Tibial nerve (tissue), 4 donors: ENCODE data around the gene GPR146. TPM values are rescaled to one million over a fixed set of nuclear protein-coding genes. Genes with fewer than 3 reads are reported as not detected.

Experiments used
- DNase-seq, 2 donors: peaks; one replicate each; pipeline ENCODE4 v3.0.0-alpha.2; 2019; ENCODE audit warnings: low spot score in 2 of 2
- H3K27ac ChIP-seq, 4 donors: fragments of 200-600 bp; sonication (generic) in 3 of 4; one replicate each; pipeline ENCODE4 v1.5.1; 2017 to 2019; ENCODE audit warnings: mild to moderate bottlenecking in 1 of 4
- H3K27me3 ChIP-seq, 2 donors: fragments of 200-600 bp; sonication (generic) in 1 of 2; one replicate each; pipeline versions ENCODE4 v1.5.1 to v1.6.0; 2017 to 2019
- H3K36me3 ChIP-seq, 3 donors: fragments of 200-600 bp; sonication (generic); one replicate each; pipeline ENCODE4 v1.5.1; 2018 to 2019
- H3K4me1 ChIP-seq, 4 donors: fragments of 200-600 bp; sonication (generic) in 3 of 4; one replicate each; pipeline ENCODE4 v1.5.1; 2017 to 2019
- H3K4me3 ChIP-seq, 4 donors: fragments of 200-600 bp; sonication (generic) in 3 of 4; one replicate each; pipeline ENCODE4 v1.5.1; 2017 to 2019; ENCODE audit warnings: mild to moderate bottlenecking in 1 of 4, moderate library complexity in 1 of 4
- H3K9me3 ChIP-seq, 4 donors: fragments of 200-600 bp; sonication (generic) in 3 of 4; one replicate each; pipeline ENCODE4 v1.5.1; 2017 to 2019
- EP300 ChIP-seq, 2 donors: sonication (generic); formaldehyde crosslinking; IDR thresholded peaks; one replicate each; pipeline ENCODE4 v1.6.1; 2017; ENCODE audit warnings: antibody characterized with exemption in 2 of 2, mild to moderate bottlenecking in 1 of 2
- POLR2A ChIP-seq, 2 donors: fragments of 450-650 bp; IDR thresholded peaks; one replicate each; pipeline ENCODE4 v1.6.1; 2017; ENCODE audit warnings: antibody characterized with exemption in 2 of 2, mild to moderate bottlenecking in 2 of 2, moderate library complexity in 2 of 2
- WGBS, 2 donors: methylation state at CpG; one replicate each; pipeline ENCODE4 v1.1.5; 2018; 5-methylcytosine and 5-hydroxymethylcytosine counted together
- total RNA-seq, 4 donors: library from RNA; depleted of rRNA; stranded (reverse); fragments of >200 nt; gene quantifications; one replicate each; pipeline ENCODE4 v1.1.0, GENCODE V29; 2016
- TF ChIP-seq, protein P1 (sequence below), 5 experiments: fragments of 200-600 bp in 3 of 5; fragments of 450-650 bp in 2 of 5; sonication (generic) in 3 of 5; IDR thresholded peaks; one replicate each; pipeline ENCODE4 v1.5.1; 2016 to 2019; ENCODE audit warnings: antibody characterized with exemption in 5 of 5, mild to moderate bottlenecking in 3 of 5, moderate library complexity in 2 of 5

GPR146 gene
- total RNA-seq, 4 donors from 2014 or later: 27.8 to 91.8 (median 59.1) TPM

DNA sequence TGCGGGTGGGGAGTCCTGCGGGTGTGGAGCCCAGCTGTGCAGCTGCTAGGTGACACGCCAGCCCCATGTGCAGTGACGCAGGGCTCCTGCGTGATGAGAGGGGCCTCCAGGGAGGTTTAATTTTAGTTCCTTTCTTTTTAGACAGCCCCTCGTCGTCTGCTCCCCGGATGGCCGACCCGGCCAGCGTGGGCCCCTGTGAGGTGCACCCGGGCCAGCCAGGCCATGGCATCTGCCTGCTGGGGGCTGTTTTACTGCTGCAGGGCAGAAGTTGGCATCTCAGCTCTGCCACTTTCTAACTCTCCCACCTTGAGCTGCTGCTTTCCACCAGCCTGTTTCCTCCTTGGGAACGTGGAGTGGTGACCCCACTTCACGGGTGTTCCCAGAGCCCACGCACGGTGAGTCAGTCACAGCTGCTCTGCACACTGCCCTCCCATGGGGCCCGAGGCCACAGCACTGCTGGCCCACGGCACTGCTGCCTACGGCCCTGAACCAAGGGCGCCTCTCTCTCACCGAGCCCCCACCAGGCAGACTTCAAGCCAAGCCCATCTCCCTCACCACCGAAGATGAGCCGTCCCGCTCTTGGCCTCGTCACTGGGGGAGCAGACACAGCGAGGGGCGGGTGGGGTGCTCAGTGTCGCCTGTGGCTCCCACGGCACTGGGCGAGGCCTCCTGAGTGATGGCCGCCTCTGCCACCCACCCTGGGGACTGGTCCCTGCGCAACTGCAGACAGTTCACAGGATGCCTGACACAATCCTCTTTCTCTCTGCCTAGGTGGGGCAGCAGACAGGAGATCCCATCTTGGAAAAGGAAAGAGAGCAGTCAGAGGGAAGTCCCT lies 40.1 kb upstream of the GPR146 start:
- H3K4me3 ChIP-seq: no peak overlapping the region
- H3K9me3 ChIP-seq: no peaks in the 10 kb centered on the region
- peaks cover 0 to 30% (median 2%) of the 10 kb centered on the region in 4 donors for H3K4me1 ChIP-seq
- no peaks in the 10 kb centered on the region for H3K27me3 ChIP-seq
- 77 to 80% methylated on average over 26 to 32 of the region's 32 CpGs for WGBS, 2 donors
- H3K36me3 ChIP-seq: peaks cover 0 to 56% (median 0%) of the 10 kb centered on the region in 3 donors
- DNase-seq: no peak
- no peak for TF ChIP-seq POLR2A (IDR thresholded peaks at IDR 0.05)
- TF ChIP-seq EP300 (IDR thresholded peaks at IDR 0.05): no peak
- TF ChIP-seq, protein P1, sequence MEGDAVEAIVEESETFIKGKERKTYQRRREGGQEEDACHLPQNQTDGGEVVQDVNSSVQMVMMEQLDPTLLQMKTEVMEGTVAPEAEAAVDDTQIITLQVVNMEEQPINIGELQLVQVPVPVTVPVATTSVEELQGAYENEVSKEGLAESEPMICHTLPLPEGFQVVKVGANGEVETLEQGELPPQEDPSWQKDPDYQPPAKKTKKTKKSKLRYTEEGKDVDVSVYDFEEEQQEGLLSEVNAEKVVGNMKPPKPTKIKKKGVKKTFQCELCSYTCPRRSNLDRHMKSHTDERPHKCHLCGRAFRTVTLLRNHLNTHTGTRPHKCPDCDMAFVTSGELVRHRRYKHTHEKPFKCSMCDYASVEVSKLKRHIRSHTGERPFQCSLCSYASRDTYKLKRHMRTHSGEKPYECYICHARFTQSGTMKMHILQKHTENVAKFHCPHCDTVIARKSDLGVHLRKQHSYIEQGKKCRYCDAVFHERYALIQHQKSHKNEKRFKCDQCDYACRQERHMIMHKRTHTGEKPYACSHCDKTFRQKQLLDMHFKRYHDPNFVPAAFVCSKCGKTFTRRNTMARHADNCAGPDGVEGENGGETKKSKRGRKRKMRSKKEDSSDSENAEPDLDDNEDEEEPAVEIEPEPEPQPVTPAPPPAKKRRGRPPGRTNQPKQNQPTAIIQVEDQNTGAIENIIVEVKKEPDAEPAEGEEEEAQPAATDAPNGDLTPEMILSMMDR (IDR thresholded peaks at IDR 0.05): no peak
- H3K27ac ChIP-seq: peak overlapping the region in 3 of 4 donors; percentile 34 to 50 (median 48)

DNA sequence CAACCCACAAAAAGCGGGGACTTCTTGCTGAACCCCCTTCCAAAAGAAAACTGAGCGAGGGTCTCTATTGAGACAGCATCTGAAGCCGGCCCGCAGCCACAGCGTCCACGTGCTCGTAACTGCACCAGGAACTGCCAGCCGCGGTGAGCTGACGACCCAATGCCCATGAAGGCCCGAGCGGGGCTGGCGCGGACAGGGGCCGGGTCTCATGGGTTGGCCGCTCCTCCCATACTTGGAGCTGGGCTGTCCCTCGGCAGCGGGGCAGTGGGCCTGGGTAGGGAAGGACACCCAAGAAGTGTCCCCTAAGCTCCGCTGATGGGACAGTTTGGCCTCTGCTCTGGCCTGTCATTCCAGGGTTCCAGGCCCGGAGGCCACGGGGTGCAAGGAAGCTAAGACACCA lies 39.0 kb upstream of the GPR146 start:
- no peaks in the 10 kb centered on the region for H3K9me3 ChIP-seq
- H3K4me1 ChIP-seq: peaks cover 0 to 23% (median under 1%) of the 10 kb centered on the region in 4 donors
- peaks cover 0 to 57% (median 0%) of the 10 kb centered on the region in 3 donors for H3K36me3 ChIP-seq
- peak overlapping the region in 1 of 4 donors; percentile 48 for H3K27ac ChIP-seq
- no peak for DNase-seq
- H3K27me3 ChIP-seq: no peaks in the 10 kb centered on the region
- TF ChIP-seq, protein P1 (IDR thresholded peaks at IDR 0.05): no peak
- TF ChIP-seq POLR2A (IDR thresholded peaks at IDR 0.05) (no peak), EP300 (IDR thresholded peaks at IDR 0.05) (no peak)
- 91 to 96% methylated on average over 15 to 16 of the region's 21 CpGs for WGBS, 2 donors
- no peak overlapping the region for H3K4me3 ChIP-seq

DNA sequence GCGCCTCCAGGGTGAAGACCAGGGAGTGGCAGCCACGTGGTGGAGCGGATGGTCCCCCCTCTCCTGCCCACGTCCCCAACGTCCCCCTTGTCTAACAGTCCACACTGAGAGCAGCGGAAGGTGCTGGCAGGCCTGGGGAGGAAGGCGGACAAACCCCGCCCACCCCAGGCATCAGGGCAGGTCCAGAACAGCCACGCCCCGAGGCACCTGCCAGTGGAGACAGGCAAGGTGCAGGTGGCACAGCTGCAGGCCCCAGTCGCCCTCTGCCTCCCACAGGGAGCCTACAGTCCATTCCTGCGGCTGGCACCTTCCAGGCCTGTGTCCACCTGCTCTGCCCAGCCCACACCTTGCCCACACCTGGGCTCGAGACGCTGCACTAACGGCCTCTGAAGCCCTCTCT lies 36.4 kb upstream of the GPR146 start:
- 93 to 95% methylated on average over 8 to 10 of the region's 15 CpGs for WGBS, 2 donors
- H3K36me3 ChIP-seq: peaks cover 0 to 56% (median 0%) of the 10 kb centered on the region in 3 donors

DNA sequence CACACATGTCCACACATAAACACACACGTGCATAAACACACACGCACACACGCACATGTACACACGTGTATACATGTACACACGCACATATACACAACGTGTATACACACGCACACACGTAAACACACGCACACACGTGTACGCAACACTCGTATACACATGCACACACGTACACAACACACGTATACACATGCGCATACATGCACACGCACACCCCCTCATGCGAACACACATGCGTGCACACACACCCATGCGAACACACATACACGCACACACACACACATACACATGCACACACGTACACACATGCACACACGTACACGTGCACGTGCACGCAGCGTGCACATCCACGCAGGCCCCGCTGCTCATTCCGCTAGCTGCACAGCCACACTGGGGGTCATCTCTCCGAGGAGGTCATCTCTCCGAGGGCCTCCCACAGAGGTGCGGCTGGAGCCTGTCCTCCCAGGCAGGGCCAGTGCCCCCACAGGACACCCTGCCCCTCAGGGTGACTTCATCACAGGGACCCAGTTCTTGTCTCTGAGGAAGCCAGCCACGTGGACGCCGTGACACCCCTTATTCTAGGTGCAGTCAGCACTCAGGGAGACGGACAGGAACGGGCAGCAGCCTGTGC lies 35.5 kb upstream of the GPR146 start:
- 93 to 94% methylated on average over 32 to 35 of the region's 37 CpGs for WGBS, 2 donors
- no peak for DNase-seq
- Histone ChIP-seq H3K4me3 (no peak overlapping the region), H3K9me3 (no peaks in the 10 kb centered on the region), H3K27ac (no peak overlapping the region), H3K36me3 (peaks cover 0 to 56% (median 0%) of the 10 kb centered on the region in 3 donors), H3K27me3 (no peaks in the 10 kb centered on the region), H3K4me1 (peaks cover 0 to 45% (median 7%) of the 10 kb centered on the region in 4 donors)
- TF ChIP-seq EP300 (IDR thresholded peaks at IDR 0.05) (no peak), POLR2A (IDR thresholded peaks at IDR 0.05) (no peak)
- TF ChIP-seq, protein P1 (IDR thresholded peaks at IDR 0.05): no peak

More for the DNA sequence above, 36.4 kb upstream of the GPR146 start:
- no peak for DNase-seq
- TF ChIP-seq POLR2A (IDR thresholded peaks at IDR 0.05): no peak
- no peak for TF ChIP-seq EP300 (IDR thresholded peaks at IDR 0.05)
- TF ChIP-seq, protein P1 (IDR thresholded peaks at IDR 0.05): no peak
- Histone ChIP-seq H3K4me3 (no peak overlapping the region), H3K27ac (no peak overlapping the region), H3K9me3 (no peaks in the 10 kb centered on the region), H3K4me1 (peaks cover 0 to 39% (median 7%) of the 10 kb centered on the region in 4 donors), H3K27me3 (no peaks in the 10 kb centered on the region)

DNA sequence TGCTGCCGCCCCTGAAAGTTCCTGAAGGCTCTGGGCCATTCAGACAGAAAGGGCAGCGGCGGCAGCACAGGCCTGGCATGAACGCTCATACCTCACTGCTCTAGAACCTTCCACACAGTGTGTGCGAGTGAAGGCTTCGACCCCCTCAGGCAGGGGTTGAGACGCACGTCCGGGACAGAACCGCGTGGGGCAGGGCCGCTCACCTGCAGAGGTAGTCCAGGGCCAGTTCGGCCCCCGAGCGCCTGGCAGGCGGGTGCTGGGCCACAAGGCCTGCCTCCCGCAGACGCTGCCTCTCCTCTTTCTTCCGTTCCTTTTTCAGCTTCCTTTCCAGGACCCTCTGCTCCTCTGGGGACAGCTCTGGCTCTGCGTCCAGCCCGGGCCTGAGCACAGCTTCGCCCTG lies 34.6 kb upstream of the GPR146 start:
- Histone ChIP-seq H3K27me3 (no peaks in the 10 kb centered on the region), H3K9me3 (no peaks in the 10 kb centered on the region), H3K36me3 (peaks cover 0 to 47% (median 0%) of the 10 kb centered on the region in 3 donors), H3K4me3 (no peak overlapping the region), H3K27ac (peak overlapping the region in 1 of 4 donors; percentile 73), H3K4me1 (peaks cover 0 to 41% (median 7%) of the 10 kb centered on the region in 4 donors)
- DNase-seq: no peak
- TF ChIP-seq EP300 (IDR thresholded peaks at IDR 0.05): no peak
- TF ChIP-seq POLR2A (IDR thresholded peaks at IDR 0.05): no peak
- TF ChIP-seq, protein P1 (IDR thresholded peaks at IDR 0.05): no peak
- 92 to 97% methylated on average over 21 to 22 of the region's 22 CpGs for WGBS, 2 donors
